ENCODE data around the gene BMP5. TPM values are rescaled to one million over a fixed set of nuclear protein-coding genes. Genes with fewer than 3 reads are reported as not detected.

The BMP5 gene
- total and polyA plus RNA-seq, 2 of the 13 experiments (the other 11 are each of a cell fraction or from before 2014, with no cell fraction given): not detected

GRCh38 chr6:55836481-55836880 is 38.9 kb downstream of the BMP5 start:
- DNase-seq (ENCODE audit: low spot score) (no peak), FAIRE-seq (no peak), ATAC-seq (no peak)
- BruUV-seq (replicated peaks): no TSS peak
- Histone ChIP-seq H3K4me1 (ENCODE audit: insufficient read depth, low read length) (no peaks in the 10 kb centered on the region), H3K27ac (ENCODE audit: extremely low read length, insufficient read depth, low read length) (no peak overlapping the region), H3K9ac (ENCODE audit: insufficient read depth, low read depth, low read length) (no peak overlapping the region), H3K4me2 (ENCODE audit: low read depth, low read length) (no peak overlapping the region), H2AFZ (ENCODE audit: low read length) (no peak overlapping the region), H4K20me1 (ENCODE audit: insufficient read depth, low read length) (no peaks in the 10 kb centered on the region), H3K79me2 (ENCODE audit: insufficient read depth, low read length) (no peaks in the 10 kb centered on the region), H3K9me3 (ENCODE audit: low read length) (no peaks in the 10 kb centered on the region), H3K27me3 (ENCODE audit: control insufficient read depth in 1 of 2, insufficient read depth in 2 of 2, low read length in 2 of 2) (no peaks in the 10 kb centered on the region), H3K36me3 (replicated peaks in 1 of 2; ENCODE audit: control insufficient read depth in 1 of 2, insufficient read depth in 2 of 2, low read length in 2 of 2) (no peaks in the 10 kb centered on the region), H3K4me3 (replicated peaks in 1 of 3; ENCODE audit: insufficient read depth in 1 of 3, low read depth in 2 of 3, low read length in 3 of 3) (no peak overlapping the region)
- in situ Hi-C loops (cut with HindIII; ENCODE audit: extremely low pct_ligation_motif_present, low pct_unique_long_range_greater_than_20kb): loop anchor here (10.0 kb wide), 1 partner anchor 62 kb away; no protein-coding TSS in a partner anchor
- intact Hi-C loops (cut with micrococcal nuclease; ENCODE audit: unreplicated experiment): no loop called here
- TF ChIP-seq ZNF407 (CRISPR knock-in tag; IDR thresholded peaks at IDR 0.05; ENCODE audit: not compliant biosample characterization): no peak
- TF ChIP-seq MYPOP (CRISPR knock-in tag; IDR thresholded peaks at IDR 0.05): no peak
- TF ChIP-seq ZZZ3 (CRISPR knock-in tag; IDR thresholded peaks at IDR 0.05; ENCODE audit: borderline replicate concordance): no peak
- ChIA-PET CTCF (ENCODE audit: low intra/inter-chr PET ratio, low total read pairs) (no interaction called here), POLR2A (no interaction called here)
- 5% methylated on average over 3 of the region's 3 CpGs for WGBS (ENCODE audit: low lambda C conversion rate)
